Motor neuron (in vitro differentiated cells): ENCODE results near the gene INTS11. TPM values are rescaled to one million over a fixed set of nuclear protein-coding genes. Genes with fewer than 3 reads are reported as not detected.

Experiments used
- ATAC-seq, 8 experiments: fragments of 200-7000 bp; cut with Tn5 transposase; replicated peaks in 6 of 8; 2 replicates each; pipeline ENCODE4 v1.8.0; 2021; ENCODE audit warnings: mild to moderate bottlenecking in 8 of 8, moderate library complexity in 8 of 8
- H3K27ac ChIP-seq, 2 donors: fragments of 250-450 bp; sonication (Bioruptor Pico); 2 replicates each; pipeline ENCODE4 v1.9.0; 2021; ENCODE audit warnings: antibody characterized with exemption in 2 of 2, mild to moderate bottlenecking in 2 of 2, moderate library complexity in 1 of 2
- H3K4me1 ChIP-seq, 2 donors: fragments of 250-450 bp; sonication (Bioruptor Pico); replicated peaks in 1 of 2; 2 replicates each; pipeline ENCODE4 v1.6.1; 2021; ENCODE audit warnings: antibody characterized with exemption in 2 of 2, mild to moderate bottlenecking in 2 of 2, moderate library complexity in 1 of 2
- H3K4me3 ChIP-seq, 5 donors: fragments of 250-450 bp; sonication (Bioruptor Pico); 2 replicates each; pipeline ENCODE4 v1.9.0; 2021; ENCODE audit warnings: antibody characterized with exemption in 5 of 5, mild to moderate bottlenecking in 5 of 5, moderate library complexity in 4 of 5
- WGBS, 10 experiments: fragments of 450-650 bp; shearing (Covaris generic); methylation state at CpG; one replicate each; pipeline ENCODE4 v1.0.0; 2022; 5-methylcytosine and 5-hydroxymethylcytosine counted together
- in situ Hi-C, 9 experiments: fragments of 400-800 bp; cut with MboI; loops; one replicate each; pipeline ENCODE4 v1.15.0; 2021; ENCODE audit warnings: low sequenced_read_pairs in 9 of 9, low pct_unique_long_range_greater_than_20kb in 2 of 9; ENCODE audit not compliant: unreplicated experiment in 9 of 9
- total RNA-seq, 8 experiments: library from RNA; unstranded; fragments of 300-600 nt; gene quantifications; 2 replicates each; pipeline versions ENCODE4 v1.2.3 to v1.2.4, GENCODE V29; 2022

Gene INTS11
- total RNA-seq, 8 experiments from 2014 or later: 67.5 to 142 (median 103) TPM

- ATAC-seq: peak in 3 of 8 experiments; percentile 4 to 6 (median 6)
Observed at GRCh38 chr1:1284221-1285101, 40.0 kb downstream of the INTS11 start.

GRCh38 chr1:1283821-1284220, 40.6 kb downstream of the INTS11 start:
- no peak overlapping the region for H3K27ac ChIP-seq
- H3K4me3 ChIP-seq: no peak overlapping the region
- in situ Hi-C loops: no loop called here
- no peaks in the 10 kb centered on the region for H3K4me1 ChIP-seq
- WGBS, 10 experiments: 0 to 40% (median 17%) methylated on average over 1 of the region's 9 CpGs; no CpG with 5 or more reads in 7 of the 10 experiments
- ATAC-seq: peak in 3 of 8 experiments; percentile 49 to 74 (median 66)

More at GRCh38 chr1:1284221-1285101, 40.0 kb downstream of the INTS11 start:
- Histone ChIP-seq H3K4me1 (no peaks in the 10 kb centered on the region), H3K4me3 (no peak overlapping the region), H3K27ac (no peak overlapping the region)
- 85 to 100% (median 100%) methylated on average over 2 to 8 of the region's 32 CpGs; no CpG with 5 or more reads in 7 of the 10 experiments for WGBS, 10 experiments
- in situ Hi-C loops: no loop called here

- 40 to 93% (median 80%) methylated on average over 2 to 9 of the region's 14 CpGs; no CpG with 5 or more reads in 4 of the 10 experiments for WGBS, 10 experiments
- Histone ChIP-seq H3K4me1 (no peaks in the 10 kb centered on the region), H3K27ac (no peak overlapping the region), H3K4me3 (no peak overlapping the region)
- in situ Hi-C loops: no loop called here
- ATAC-seq: peak in 1 of 8 experiments; percentile 5
Observed at GRCh38 chr1:1282998-1283397, 41.5 kb downstream of the INTS11 start.

GRCh38 chr1:1281533-1282321, 42.7 kb downstream of the INTS11 start:
- WGBS, 10 experiments: 20 to 74% (median 69%) methylated on average over 2 to 13 of the region's 26 CpGs; no CpG with 5 or more reads in 5 of the 10 experiments
- H3K4me1 ChIP-seq: no peaks in the 10 kb centered on the region
- no peak overlapping the region for H3K27ac ChIP-seq
- in situ Hi-C loops: no loop called here
- H3K4me3 ChIP-seq: no peak overlapping the region
- ATAC-seq: peak; percentile 6 to 58 (median 22)

- in situ Hi-C loops: no loop called here
- no peak overlapping the region for H3K4me3 ChIP-seq
- no peak overlapping the region for H3K27ac ChIP-seq
- peak in 3 of 8 experiments; percentile 2 to 9 (median 9) for ATAC-seq
- WGBS, 10 experiments: 71 to 100% (median 77%) methylated on average over 1 to 6 of the region's 21 CpGs; no CpG with 5 or more reads in 6 of the 10 experiments
- H3K4me1 ChIP-seq: no peaks in the 10 kb centered on the region
Observed at GRCh38 chr1:1280782-1281481, 43.5 kb downstream of the INTS11 start.

- in situ Hi-C loops: no loop called here
- WGBS, 10 experiments: 69 to 95% (median 86%) methylated on average over 4 to 16 of the region's 17 CpGs; no CpG with 5 or more reads in 3 of the 10 experiments
- H3K4me3 ChIP-seq: no peak overlapping the region
Observed at GRCh38 chr1:1279028-1279427, 45.4 kb downstream of the INTS11 start.

GRCh38 chr1:1278620-1279019, 45.8 kb downstream of the INTS11 start:
- WGBS, 10 experiments: 78 to 100% (median 90%) methylated on average over 1 to 12 of the region's 13 CpGs; no CpG with 5 or more reads in 2 of the 10 experiments
- peaks cover 6 to 7% of the 10 kb centered on the region in 2 donors for H3K4me1 ChIP-seq
- in situ Hi-C loops: no loop called here
- ATAC-seq: no peak
- H3K27ac ChIP-seq: no peak overlapping the region
- no peak overlapping the region for H3K4me3 ChIP-seq

More at GRCh38 chr1:1279028-1279427, 45.4 kb downstream of the INTS11 start:
- peaks cover 6 to 7% of the 10 kb centered on the region in 2 donors for H3K4me1 ChIP-seq
- no peak for ATAC-seq
- H3K27ac ChIP-seq: no peak overlapping the region

- H3K27ac ChIP-seq: no peak overlapping the region
- ATAC-seq: no peak
- no peak overlapping the region for H3K4me3 ChIP-seq
Observed at GRCh38 chr1:1275836-1276235, 48.6 kb downstream of the INTS11 start.

GRCh38 chr1:1274931-1275431, 49.5 kb downstream of the INTS11 start:
- ATAC-seq: no peak
- WGBS, 10 experiments: 67 to 100% (median 96%) methylated on average over 1 to 4 of the region's 15 CpGs; no CpG with 5 or more reads in 5 of the 10 experiments
- in situ Hi-C loops: loop anchor here in 3 of 9 experiments (25.0 kb wide), 2 partner anchors 113 to 263 kb away; partner anchors contain the start of genes AGRN (in 2 of the 3), HES4 (in 2 of the 3), ISG15 (in 2 of the 3) and TTLL10 (in 1 of the 3)
- Histone ChIP-seq H3K4me3 (peak overlapping the region in 2 of 5 donors; percentile 86 to 90), H3K27ac (no peak overlapping the region), H3K4me1 (peaks cover 26 to 27% of the 10 kb centered on the region in 2 donors)

More at GRCh38 chr1:1275836-1276235, 48.6 kb downstream of the INTS11 start:
- in situ Hi-C loops: no loop called here
- peaks cover 25 to 26% of the 10 kb centered on the region in 2 donors for H3K4me1 ChIP-seq
- 75 to 100% (median 81%) methylated on average over 1 to 9 of the region's 9 CpGs; no CpG with 5 or more reads in 1 of the 10 experiments for WGBS, 10 experiments

- ATAC-seq: no peak
- Histone ChIP-seq H3K4me1 (peaks cover 26 to 27% of the 10 kb centered on the region in 2 donors), H3K4me3 (peak overlapping the region; percentile 86 to 98 (median 96)), H3K27ac (peak overlapping the region; percentile 53 to 95)
- 40 to 79% (median 52%) methylated on average over 2 to 10 of the region's 31 CpGs; no CpG with 5 or more reads in 6 of the 10 experiments for WGBS, 10 experiments
- in situ Hi-C loops: loop anchor here in 3 of 9 experiments (25.0 kb wide), 2 partner anchors 112 to 262 kb away; partner anchors contain the start of genes AGRN (in 2 of the 3), HES4 (in 2 of the 3), ISG15 (in 2 of the 3) and TTLL10 (in 1 of the 3)
Observed at GRCh38 chr1:1274299-1274930, 50.0 kb downstream of the INTS11 start.

GRCh38 chr1:1273512-1274298, 50.8 kb downstream of the INTS11 start, which contains the start of gene UBE2J2:
TSS of gene UBE2J2 (minus strand) at chr1:1273854. CDS start at chr1:1267992, 5,862 bp downstream.
- WGBS, 10 experiments: 0% methylated on average over 7 of the region's 105 CpGs; no CpG with 5 or more reads in 9 of the 10 experiments
- in situ Hi-C loops: loop anchor here in 3 of 9 experiments (25.0 kb wide), 2 partner anchors 111 to 261 kb away; partner anchors contain the start of genes AGRN (in 2 of the 3), HES4 (in 2 of the 3), ISG15 (in 2 of the 3) and TTLL10 (in 1 of the 3)
- peak within 1 kb of the TSS; percentile 89 to 95 for H3K27ac ChIP-seq
- peak within 1 kb of the TSS; percentile 86 to 98 (median 96) for H3K4me3 ChIP-seq
- peak; percentile 52 to 95 (median 92) for ATAC-seq
- H3K4me1 ChIP-seq: peaks cover 26 to 27% of the 10 kb centered on the region in 2 donors
